LNCaP clone FGC (cell line): Measurements from ENCODE around the gene CMSS1.
A peak's percentile ranks its signal among the peaks of the same experiment; 100 is the strongest.

Experiments
- DNase-seq: peaks from one replicate; pipeline ENCODE4 v3.0.0-alpha.2; 2011; ENCODE audit warnings: low read depth
- H3K4me3 ChIP-seq: 2 replicates; pipeline ENCODE4 v1.5.1; 2011; ENCODE audit warnings: mild to moderate bottlenecking, low read depth, low read length, control low read depth
- CTCF ChIP-seq: IDR thresholded peaks from 2 replicates; pipeline ENCODE4 v1.5.1; 2012; ENCODE audit warnings: mild to moderate bottlenecking; ENCODE audit not compliant: control insufficient read depth, insufficient read depth; ENCODE audit errors: extremely low read depth

Gene CMSS1

GRCh38 chr3:100083209-100083608 is 265.5 kb downstream of the CMSS1 start:
- no peak for TF ChIP-seq CTCF
- no peak for DNase-seq
- no peak overlapping the region for H3K4me3 ChIP-seq

- no peak for DNase-seq
- TF ChIP-seq CTCF, result no peak
Measured at GRCh38 chr3:100084100-100084806, 266.6 kb downstream of the CMSS1 start.

GRCh38 chr3:100086401-100086800 is 268.7 kb downstream of the CMSS1 start:
- TF ChIP-seq CTCF, result no peak
- DNase-seq, result no peak
- no peak overlapping the region for H3K4me3 ChIP-seq

More at GRCh38 chr3:100084100-100084806, 266.6 kb downstream of the CMSS1 start:
- no peak overlapping the region for H3K4me3 ChIP-seq

- H3K4me3 ChIP-seq, result no peak overlapping the region
- no peak for DNase-seq
- TF ChIP-seq CTCF, result no peak
Measured at GRCh38 chr3:100087198-100087597, 269.5 kb downstream of the CMSS1 start.

- no peak overlapping the region for H3K4me3 ChIP-seq
- TF ChIP-seq CTCF, result no peak
- DNase-seq, result no peak
Measured at GRCh38 chr3:100088735-100089368, 271.2 kb downstream of the CMSS1 start.

GRCh38 chr3:100089812-100090668 is 272.4 kb downstream of the CMSS1 start:
- H3K4me3 ChIP-seq, result no peak overlapping the region
- TF ChIP-seq CTCF, result peak; percentile 26; the same call in 1 of the 2 replicates
- no peak for DNase-seq
